ENCODE results near the gene B3GALT4. TPM values are rescaled to one million over a fixed set of nuclear protein-coding genes. Genes with fewer than 3 reads are reported as not detected.
A peak's percentile ranks its signal among the peaks of the same experiment; 100 is the strongest.

The B3GALT4 gene
- total and polyA plus RNA-seq, 2 of the 13 experiments (the other 11 are each of a cell fraction or from before 2014, with no cell fraction given), result 0.04 to 0.27 TPM

- TF ChIP-seq, protein P1, sequence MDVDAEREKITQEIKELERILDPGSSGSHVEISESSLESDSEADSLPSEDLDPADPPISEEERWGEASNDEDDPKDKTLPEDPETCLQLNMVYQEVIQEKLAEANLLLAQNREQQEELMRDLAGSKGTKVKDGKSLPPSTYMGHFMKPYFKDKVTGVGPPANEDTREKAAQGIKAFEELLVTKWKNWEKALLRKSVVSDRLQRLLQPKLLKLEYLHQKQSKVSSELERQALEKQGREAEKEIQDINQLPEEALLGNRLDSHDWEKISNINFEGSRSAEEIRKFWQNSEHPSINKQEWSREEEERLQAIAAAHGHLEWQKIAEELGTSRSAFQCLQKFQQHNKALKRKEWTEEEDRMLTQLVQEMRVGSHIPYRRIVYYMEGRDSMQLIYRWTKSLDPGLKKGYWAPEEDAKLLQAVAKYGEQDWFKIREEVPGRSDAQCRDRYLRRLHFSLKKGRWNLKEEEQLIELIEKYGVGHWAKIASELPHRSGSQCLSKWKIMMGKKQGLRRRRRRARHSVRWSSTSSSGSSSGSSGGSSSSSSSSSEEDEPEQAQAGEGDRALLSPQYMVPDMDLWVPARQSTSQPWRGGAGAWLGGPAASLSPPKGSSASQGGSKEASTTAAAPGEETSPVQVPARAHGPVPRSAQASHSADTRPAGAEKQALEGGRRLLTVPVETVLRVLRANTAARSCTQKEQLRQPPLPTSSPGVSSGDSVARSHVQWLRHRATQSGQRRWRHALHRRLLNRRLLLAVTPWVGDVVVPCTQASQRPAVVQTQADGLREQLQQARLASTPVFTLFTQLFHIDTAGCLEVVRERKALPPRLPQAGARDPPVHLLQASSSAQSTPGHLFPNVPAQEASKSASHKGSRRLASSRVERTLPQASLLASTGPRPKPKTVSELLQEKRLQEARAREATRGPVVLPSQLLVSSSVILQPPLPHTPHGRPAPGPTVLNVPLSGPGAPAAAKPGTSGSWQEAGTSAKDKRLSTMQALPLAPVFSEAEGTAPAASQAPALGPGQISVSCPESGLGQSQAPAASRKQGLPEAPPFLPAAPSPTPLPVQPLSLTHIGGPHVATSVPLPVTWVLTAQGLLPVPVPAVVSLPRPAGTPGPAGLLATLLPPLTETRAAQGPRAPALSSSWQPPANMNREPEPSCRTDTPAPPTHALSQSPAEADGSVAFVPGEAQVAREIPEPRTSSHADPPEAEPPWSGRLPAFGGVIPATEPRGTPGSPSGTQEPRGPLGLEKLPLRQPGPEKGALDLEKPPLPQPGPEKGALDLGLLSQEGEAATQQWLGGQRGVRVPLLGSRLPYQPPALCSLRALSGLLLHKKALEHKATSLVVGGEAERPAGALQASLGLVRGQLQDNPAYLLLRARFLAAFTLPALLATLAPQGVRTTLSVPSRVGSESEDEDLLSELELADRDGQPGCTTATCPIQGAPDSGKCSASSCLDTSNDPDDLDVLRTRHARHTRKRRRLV (CRISPR knock-in tag; IDR thresholded peaks at IDR 0.05), result no peak
- TF ChIP-seq, protein P2, sequence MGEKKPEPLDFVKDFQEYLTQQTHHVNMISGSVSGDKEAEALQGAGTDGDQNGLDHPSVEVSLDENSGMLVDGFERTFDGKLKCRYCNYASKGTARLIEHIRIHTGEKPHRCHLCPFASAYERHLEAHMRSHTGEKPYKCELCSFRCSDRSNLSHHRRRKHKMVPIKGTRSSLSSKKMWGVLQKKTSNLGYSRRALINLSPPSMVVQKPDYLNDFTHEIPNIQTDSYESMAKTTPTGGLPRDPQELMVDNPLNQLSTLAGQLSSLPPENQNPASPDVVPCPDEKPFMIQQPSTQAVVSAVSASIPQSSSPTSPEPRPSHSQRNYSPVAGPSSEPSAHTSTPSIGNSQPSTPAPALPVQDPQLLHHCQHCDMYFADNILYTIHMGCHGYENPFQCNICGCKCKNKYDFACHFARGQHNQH (CRISPR knock-in tag; IDR thresholded peaks at IDR 0.05), result no peak
- TF ChIP-seq, protein P3, sequence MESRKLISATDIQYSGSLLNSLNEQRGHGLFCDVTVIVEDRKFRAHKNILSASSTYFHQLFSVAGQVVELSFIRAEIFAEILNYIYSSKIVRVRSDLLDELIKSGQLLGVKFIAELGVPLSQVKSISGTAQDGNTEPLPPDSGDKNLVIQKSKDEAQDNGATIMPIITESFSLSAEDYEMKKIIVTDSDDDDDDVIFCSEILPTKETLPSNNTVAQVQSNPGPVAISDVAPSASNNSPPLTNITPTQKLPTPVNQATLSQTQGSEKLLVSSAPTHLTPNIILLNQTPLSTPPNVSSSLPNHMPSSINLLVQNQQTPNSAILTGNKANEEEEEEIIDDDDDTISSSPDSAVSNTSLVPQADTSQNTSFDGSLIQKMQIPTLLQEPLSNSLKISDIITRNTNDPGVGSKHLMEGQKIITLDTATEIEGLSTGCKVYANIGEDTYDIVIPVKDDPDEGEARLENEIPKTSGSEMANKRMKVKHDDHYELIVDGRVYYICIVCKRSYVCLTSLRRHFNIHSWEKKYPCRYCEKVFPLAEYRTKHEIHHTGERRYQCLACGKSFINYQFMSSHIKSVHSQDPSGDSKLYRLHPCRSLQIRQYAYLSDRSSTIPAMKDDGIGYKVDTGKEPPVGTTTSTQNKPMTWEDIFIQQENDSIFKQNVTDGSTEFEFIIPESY (CRISPR knock-in tag; IDR thresholded peaks at IDR 0.05), result no peak
- TF ChIP-seq, protein P4, sequence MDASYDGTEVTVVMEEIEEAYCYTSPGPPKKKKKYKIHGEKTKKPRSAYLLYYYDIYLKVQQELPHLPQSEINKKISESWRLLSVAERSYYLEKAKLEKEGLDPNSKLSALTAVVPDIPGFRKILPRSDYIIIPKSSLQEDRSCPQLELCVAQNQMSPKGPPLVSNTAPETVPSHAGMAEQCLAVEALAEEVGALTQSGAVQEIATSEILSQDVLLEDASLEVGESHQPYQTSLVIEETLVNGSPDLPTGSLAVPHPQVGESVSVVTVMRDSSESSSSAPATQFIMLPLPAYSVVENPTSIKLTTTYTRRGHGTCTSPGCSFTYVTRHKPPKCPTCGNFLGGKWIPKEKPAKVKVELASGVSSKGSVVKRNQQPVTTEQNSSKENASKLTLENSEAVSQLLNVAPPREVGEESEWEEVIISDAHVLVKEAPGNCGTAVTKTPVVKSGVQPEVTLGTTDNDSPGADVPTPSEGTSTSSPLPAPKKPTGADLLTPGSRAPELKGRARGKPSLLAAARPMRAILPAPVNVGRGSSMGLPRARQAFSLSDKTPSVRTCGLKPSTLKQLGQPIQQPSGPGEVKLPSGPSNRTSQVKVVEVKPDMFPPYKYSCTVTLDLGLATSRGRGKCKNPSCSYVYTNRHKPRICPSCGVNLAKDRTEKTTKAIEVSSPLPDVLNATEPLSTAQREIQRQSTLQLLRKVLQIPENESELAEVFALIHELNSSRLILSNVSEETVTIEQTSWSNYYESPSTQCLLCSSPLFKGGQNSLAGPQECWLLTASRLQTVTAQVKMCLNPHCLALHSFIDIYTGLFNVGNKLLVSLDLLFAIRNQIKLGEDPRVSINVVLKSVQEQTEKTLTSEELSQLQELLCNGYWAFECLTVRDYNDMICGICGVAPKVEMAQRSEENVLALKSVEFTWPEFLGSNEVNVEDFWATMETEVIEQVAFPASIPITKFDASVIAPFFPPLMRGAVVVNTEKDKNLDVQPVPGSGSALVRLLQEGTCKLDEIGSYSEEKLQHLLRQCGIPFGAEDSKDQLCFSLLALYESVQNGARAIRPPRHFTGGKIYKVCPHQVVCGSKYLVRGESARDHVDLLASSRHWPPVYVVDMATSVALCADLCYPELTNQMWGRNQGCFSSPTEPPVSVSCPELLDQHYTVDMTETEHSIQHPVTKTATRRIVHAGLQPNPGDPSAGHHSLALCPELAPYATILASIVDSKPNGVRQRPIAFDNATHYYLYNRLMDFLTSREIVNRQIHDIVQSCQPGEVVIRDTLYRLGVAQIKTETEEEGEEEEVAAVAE (CRISPR knock-in tag; IDR thresholded peaks at IDR 0.05; ENCODE audit: borderline replicate concordance), result no peak
- TF ChIP-seq MIXL1 (CRISPR knock-in tag; IDR thresholded peaks at IDR 0.05), result no peak
- no peak for TF ChIP-seq ZNF607 (CRISPR knock-in tag; IDR thresholded peaks at IDR 0.05; ENCODE audit: borderline replicate concordance)
- no peak for TF ChIP-seq PBX3 (CRISPR knock-in tag; IDR thresholded peaks at IDR 0.05; ENCODE audit: borderline replicate concordance)
- no peak for TF ChIP-seq ZNF335 (CRISPR knock-in tag; IDR thresholded peaks at IDR 0.05)
- no peak for TF ChIP-seq MAFG (CRISPR knock-in tag; IDR thresholded peaks at IDR 0.05)
- peak; percentile 60; the same call in 1 of the 2 replicates for TF ChIP-seq POLR2G (IDR thresholded peaks at IDR 0.05; ENCODE audit: low read depth, low read length)
- no peak for TF ChIP-seq ZNF432 (CRISPR knock-in tag; IDR thresholded peaks at IDR 0.05; ENCODE audit: borderline replicate concordance)
- TF ChIP-seq SOX13 (IDR thresholded peaks at IDR 0.05), result no peak
- no peak for TF ChIP-seq SOX13 (CRISPR knock-in tag; conservative IDR thresholded peaks at IDR 0.05 in 1 of 2, IDR thresholded peaks at IDR 0.05 in 1 of 2)
- TF ChIP-seq ZNF224 (CRISPR knock-in tag; IDR thresholded peaks at IDR 0.05), result no peak
- TF ChIP-seq NRL (CRISPR knock-in tag; IDR thresholded peaks at IDR 0.05; ENCODE audit: borderline replicate concordance), result no peak
These were observed 16.2 kb downstream of the B3GALT4 start (continued) for GRCh38 chr6:33292996-33293682.
